NB4 (cell line): ENCODE results near the gene TRMT44.

ENCODE experiments used
- DNase-seq: peaks from one replicate; pipeline ENCODE4 v3.0.0; 2010; ENCODE audit warnings: low read depth
- H3K4me3 ChIP-seq: one replicate; pipeline ENCODE4 v1.5.1; 2011; ENCODE audit warnings: mild to moderate bottlenecking, low read depth, low read length, moderate library complexity
- MYC ChIP-seq: IDR thresholded peaks from 2 replicates; pipeline ENCODE4 v1.6.1; 2011; ENCODE audit warnings: low read depth, low read length
- POLR2A ChIP-seq: IDR thresholded peaks from 2 replicates; pipeline ENCODE4 v1.6.1; 2011; ENCODE audit warnings: mild to moderate bottlenecking; ENCODE audit not compliant: insufficient read length; ENCODE audit errors: extremely low read depth
- TF ChIP-seq, protein P1 (sequence below): IDR thresholded peaks from one replicate; pipeline ENCODE4 v1.5.1; 2012; ENCODE audit warnings: low read depth, low read length
- TF ChIP-seq, protein P2 (sequence below): IDR thresholded peaks from 2 replicates; pipeline ENCODE4 v1.6.1; 2011; ENCODE audit warnings: low read depth, low read length

Gene TRMT44

DNA sequence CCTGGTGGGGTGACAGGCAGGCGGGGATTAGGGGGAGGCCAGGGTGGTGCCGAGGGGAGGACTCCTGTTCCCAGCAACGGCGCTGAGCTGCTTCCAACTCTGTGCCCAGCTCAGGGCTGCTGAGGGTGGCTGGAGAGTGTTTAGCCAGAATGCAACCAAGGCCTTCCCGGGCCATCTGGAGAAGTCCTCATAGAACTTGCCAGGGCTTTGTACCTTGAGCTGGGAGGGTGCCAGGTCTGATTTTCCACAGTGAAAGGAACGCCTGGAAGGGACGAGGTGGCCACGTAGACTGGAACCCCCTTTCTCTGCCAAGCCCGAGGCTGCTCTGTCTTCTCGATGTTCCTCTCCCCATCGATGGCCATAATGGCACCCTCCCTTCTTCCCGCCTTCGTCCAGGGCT lies 82.6 kb downstream of the TRMT44 start:
- TF ChIP-seq, protein P1, sequence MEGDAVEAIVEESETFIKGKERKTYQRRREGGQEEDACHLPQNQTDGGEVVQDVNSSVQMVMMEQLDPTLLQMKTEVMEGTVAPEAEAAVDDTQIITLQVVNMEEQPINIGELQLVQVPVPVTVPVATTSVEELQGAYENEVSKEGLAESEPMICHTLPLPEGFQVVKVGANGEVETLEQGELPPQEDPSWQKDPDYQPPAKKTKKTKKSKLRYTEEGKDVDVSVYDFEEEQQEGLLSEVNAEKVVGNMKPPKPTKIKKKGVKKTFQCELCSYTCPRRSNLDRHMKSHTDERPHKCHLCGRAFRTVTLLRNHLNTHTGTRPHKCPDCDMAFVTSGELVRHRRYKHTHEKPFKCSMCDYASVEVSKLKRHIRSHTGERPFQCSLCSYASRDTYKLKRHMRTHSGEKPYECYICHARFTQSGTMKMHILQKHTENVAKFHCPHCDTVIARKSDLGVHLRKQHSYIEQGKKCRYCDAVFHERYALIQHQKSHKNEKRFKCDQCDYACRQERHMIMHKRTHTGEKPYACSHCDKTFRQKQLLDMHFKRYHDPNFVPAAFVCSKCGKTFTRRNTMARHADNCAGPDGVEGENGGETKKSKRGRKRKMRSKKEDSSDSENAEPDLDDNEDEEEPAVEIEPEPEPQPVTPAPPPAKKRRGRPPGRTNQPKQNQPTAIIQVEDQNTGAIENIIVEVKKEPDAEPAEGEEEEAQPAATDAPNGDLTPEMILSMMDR: no peak
- TF ChIP-seq, protein P2, sequence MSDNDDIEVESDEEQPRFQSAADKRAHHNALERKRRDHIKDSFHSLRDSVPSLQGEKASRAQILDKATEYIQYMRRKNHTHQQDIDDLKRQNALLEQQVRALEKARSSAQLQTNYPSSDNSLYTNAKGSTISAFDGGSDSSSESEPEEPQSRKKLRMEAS: no peak
- no peak for TF ChIP-seq MYC
- no peak for TF ChIP-seq POLR2A
- no peak for DNase-seq
- no peak overlapping the region for H3K4me3 ChIP-seq

DNA sequence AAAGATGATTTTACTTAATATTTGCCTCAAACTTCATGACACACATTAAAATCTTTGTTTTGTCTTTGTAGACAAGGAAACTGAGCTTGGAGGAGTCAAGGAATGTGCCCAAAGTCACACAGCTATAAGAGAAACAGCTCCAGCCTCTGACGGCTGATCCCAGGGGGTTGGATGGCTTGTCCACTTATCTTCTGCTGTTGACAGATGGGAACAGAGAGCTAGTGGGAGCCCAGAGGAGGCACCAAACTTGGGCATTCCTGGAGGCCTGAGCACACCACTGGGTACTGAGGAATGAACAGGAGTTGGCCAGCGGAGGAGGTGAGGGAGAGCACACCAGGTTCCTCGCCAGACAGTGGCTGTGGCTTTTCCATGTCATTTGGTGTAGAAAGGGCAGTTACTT lies 83.2 kb downstream of the TRMT44 start:
- DNase-seq: no peak
- TF ChIP-seq MYC: no peak
- TF ChIP-seq, protein P2: no peak
- TF ChIP-seq, protein P1: no peak
- H3K4me3 ChIP-seq: no peak overlapping the region

DNA sequence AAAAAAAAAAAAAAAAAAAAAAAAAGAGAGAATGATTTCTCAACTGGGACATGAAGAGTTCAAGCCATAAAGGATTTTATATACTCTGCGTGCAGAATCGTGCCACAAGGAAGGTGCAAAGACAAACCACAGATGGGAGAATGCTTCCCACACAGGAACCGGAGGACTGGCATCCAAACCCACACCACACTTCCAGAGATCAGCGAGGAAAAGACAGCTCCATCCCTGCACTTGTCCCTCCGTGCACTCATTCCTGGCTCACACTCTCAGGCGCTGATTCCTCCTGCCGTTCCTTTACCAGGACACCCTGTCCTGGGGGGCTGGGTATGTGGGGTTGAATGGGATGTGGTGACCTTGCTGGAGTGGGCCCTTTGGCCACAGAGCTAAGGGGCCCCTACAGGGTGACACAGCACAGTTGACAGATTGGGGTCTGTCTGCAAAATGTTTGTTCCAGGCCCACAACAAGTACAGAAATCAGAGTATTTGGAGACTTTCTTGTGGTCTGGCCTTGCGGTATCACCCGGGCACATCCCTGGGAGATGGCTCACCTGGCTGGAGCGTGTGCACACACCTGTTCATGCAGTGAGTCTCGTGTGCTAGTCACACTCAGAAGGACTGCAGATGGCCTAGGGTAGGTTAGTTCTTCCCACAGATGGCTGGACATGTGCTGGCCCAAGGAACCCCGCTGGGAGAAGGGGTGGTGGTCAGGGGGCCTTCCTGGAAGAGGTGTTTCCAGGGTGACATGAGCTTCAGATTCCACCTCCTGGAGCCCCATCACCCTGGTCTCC lies 84.2 kb downstream of the TRMT44 start:
- DNase-seq: no peak
- TF ChIP-seq, protein P2: no peak
- TF ChIP-seq MYC: no peak
- TF ChIP-seq, protein P1: no peak
- TF ChIP-seq POLR2A: no peak
- H3K4me3 ChIP-seq: no peak overlapping the region

DNA sequence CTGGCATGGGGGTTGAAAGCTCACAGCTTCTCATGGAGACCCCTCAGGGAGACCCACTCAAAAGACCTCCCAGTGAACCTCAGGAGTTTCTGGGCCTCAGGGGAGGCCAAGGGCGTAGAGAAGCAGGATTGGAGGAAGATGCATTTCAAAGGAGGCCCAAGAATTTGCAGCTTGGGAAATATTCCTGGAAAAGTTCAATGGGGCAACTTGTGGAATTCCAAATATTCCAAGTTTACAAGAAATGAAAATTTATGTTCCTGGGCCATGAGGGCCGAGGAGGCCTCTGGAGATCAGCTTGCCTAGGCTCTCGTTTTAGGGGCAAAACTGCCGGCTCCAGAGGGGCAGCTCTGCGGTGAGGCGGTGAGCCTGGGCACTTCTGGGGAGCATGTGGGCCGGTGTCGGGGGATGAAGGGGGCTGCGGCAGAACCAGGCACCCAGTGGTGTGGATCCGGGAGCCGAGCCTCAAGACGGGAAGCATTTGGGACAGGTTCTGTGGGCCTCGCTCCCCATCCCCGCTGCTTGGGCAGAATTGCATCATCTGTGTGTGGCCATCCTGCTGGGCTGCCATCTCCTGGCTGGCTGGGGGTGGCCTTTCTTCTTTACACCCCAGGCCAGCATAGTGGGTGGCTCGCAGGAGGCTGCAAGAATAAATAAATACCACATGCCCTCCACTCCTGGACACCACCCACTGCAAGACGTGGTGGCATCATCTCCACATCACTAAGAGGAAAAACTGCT lies 85.0 kb downstream of the TRMT44 start:
- H3K4me3 ChIP-seq: no peak overlapping the region
- TF ChIP-seq, protein P1: no peak
- TF ChIP-seq MYC (no peak), POLR2A (no peak)
- TF ChIP-seq, protein P2: no peak
- DNase-seq: no peak
